Activated CD4-positive, alpha-beta T cell treated with anti-CD3 and anti-CD28 coated beads for 36 hours (primary cell): ENCODE data around the gene GLDN. TPM values are rescaled to one million over a fixed set of nuclear protein-coding genes. Genes with fewer than 3 reads are reported as not detected.
"Not testable (repeated sequence)": the region's sequence is repeated elsewhere in the genome, so short reads cannot be mapped to it uniquely, and the experiment has no call there.

Source experiments
- ATAC-seq: fragments of 200-7000 bp; cut with Tn5 transposase; one replicate; pipeline ENCODE4 v1.10.0; 2021; ENCODE audit warnings: mild to moderate bottlenecking, moderate library complexity
- CTCF ChIA-PET: fragments of 350-600 bp; sonication (Branson Sonifier 250); formaldehyde crosslinking; loops from one replicate; lab custom pipeline; 2021; ENCODE audit warnings: antibody characterized with exemption; lab: Charles Lee
- POLR2A ChIA-PET: fragments of 350-600 bp; sonication (Branson Sonifier 250); formaldehyde crosslinking; loops from one replicate; lab custom pipeline; 2021; ENCODE audit warnings: antibody characterized with exemption, inconsistent platforms; lab: Charles Lee
- DNase-seq: peaks from one replicate; pipeline ENCODE4 v3.0.0-alpha.2; 2020
- H3K27ac Mint-ChIP-seq: one replicate; pipeline ENCODE4 v1.8.0; 2021; ENCODE audit warnings: mixed read lengths
- H3K27me3 Mint-ChIP-seq: one replicate; pipeline ENCODE4 v1.8.0; 2021; ENCODE audit warnings: mixed read lengths
- H3K36me3 Mint-ChIP-seq: one replicate; pipeline ENCODE4 v1.8.0; 2021; ENCODE audit warnings: low read depth, mixed read lengths
- H3K4me1 Mint-ChIP-seq: one replicate; pipeline ENCODE4 v1.8.0; 2021; ENCODE audit warnings: mixed read lengths
- H3K4me3 Mint-ChIP-seq: one replicate; pipeline ENCODE4 v1.8.0; 2021; ENCODE audit warnings: mild to moderate bottlenecking, moderate library complexity, mixed read lengths
- H3K9me3 Mint-ChIP-seq: one replicate; pipeline ENCODE4 v1.8.0; 2021; ENCODE audit warnings: low read depth, mixed read lengths
- intact Hi-C, 2 experiments: fragments of 100-400 bp; cut with DNase I in 1 of 2; cut with micrococcal nuclease in 1 of 2; formaldehyde crosslinking; loops; one replicate each; pipeline versions ENCODE4 v1.14.2 to v1.15.1; 2022 to 2024; cut with DNase I, micrococcal nuclease
- total RNA-seq, 2 experiments: library from RNA; stranded (reverse); gene quantifications; one replicate each; pipeline ENCODE4 v1.2.3, GENCODE V29; 2021

Gene GLDN
- total RNA-seq, 2 experiments from 2014 or later, result not detected

GRCh38 chr15:51398626-51399025 lies 57.2 kb downstream of the GLDN start:
- ATAC-seq, result no peak
- CTCF ChIA-PET, result interaction anchor here (1.4 kb wide), 1 partner anchor 235 kb away, joined by 5 read pairs; no protein-coding TSS in a partner anchor
- Mint-ChIP-seq H3K9me3 (no peaks in the 10 kb centered on the region), H3K4me3 (no peak overlapping the region), H3K4me1 (no peaks in the 10 kb centered on the region), H3K27ac (no peak overlapping the region), H3K36me3 (no peaks in the 10 kb centered on the region), H3K27me3 (peaks cover 12% of the 10 kb centered on the region)
- intact Hi-C loops, result no loop called here
- no peak for DNase-seq
- POLR2A ChIA-PET, result no interaction called here

- no peak overlapping the region for H3K4me3 Mint-ChIP-seq
- CTCF ChIA-PET, result interaction anchor here (0.6 to 3.3 kb wide), 4 partner anchors 9 to 238 kb away, joined by 3 to 14 read pairs (median 4); no protein-coding TSS in a partner anchor
- H3K27me3 Mint-ChIP-seq, result peaks cover 18% of the 10 kb centered on the region
- DNase-seq (no peak), ATAC-seq (no peak)
- H3K36me3 Mint-ChIP-seq, result no peaks in the 10 kb centered on the region
- no peaks in the 10 kb centered on the region for H3K9me3 Mint-ChIP-seq
- H3K27ac Mint-ChIP-seq, result no peak overlapping the region
- intact Hi-C loops, result loop anchor here in 1 of 2 experiments (1.0 kb wide), 1 partner anchor 238 kb away; no protein-coding TSS in a partner anchor
- POLR2A ChIA-PET, result no interaction called here
- no peaks in the 10 kb centered on the region for H3K4me1 Mint-ChIP-seq
These were observed 59.8 kb downstream of the GLDN start for GRCh38 chr15:51401051-51401780.

GRCh38 chr15:51401872-51402517 lies 60.5 kb downstream of the GLDN start:
- POLR2A ChIA-PET, result no interaction called here
- ATAC-seq (no peak), DNase-seq (peak; percentile 22)
- intact Hi-C loops, result loop anchor here (1.0 to 2.0 kb wide), 2 partner anchors 239 kb away; no protein-coding TSS in a partner anchor
- Mint-ChIP-seq H3K27ac (no peak overlapping the region), H3K27me3 (peaks cover 18% of the 10 kb centered on the region), H3K36me3 (no peaks in the 10 kb centered on the region), H3K4me1 (no peaks in the 10 kb centered on the region), H3K4me3 (no peak overlapping the region), H3K9me3 (no peaks in the 10 kb centered on the region)
- CTCF ChIA-PET, result interaction anchor here (0.6 to 3.3 kb wide), 7 partner anchors 10 to 495 kb away, joined by 3 to 14 read pairs (median 3); no protein-coding TSS in a partner anchor

GRCh38 chr15:51403072-51403878 lies 61.8 kb downstream of the GLDN start:
- Mint-ChIP-seq H3K36me3 (no peaks in the 10 kb centered on the region), H3K27ac (no peak overlapping the region), H3K4me1 (no peaks in the 10 kb centered on the region), H3K27me3 (peaks cover 16% of the 10 kb centered on the region), H3K9me3 (no peaks in the 10 kb centered on the region), H3K4me3 (no peak overlapping the region)
- POLR2A ChIA-PET, result no interaction called here
- intact Hi-C loops, result loop anchor here in 1 of 2 experiments (2.0 kb wide), 1 partner anchor 240 kb away; no protein-coding TSS in a partner anchor
- CTCF ChIA-PET, result interaction anchor here (0.8 to 3.3 kb wide), 5 partner anchors 9 to 240 kb away, joined by 3 to 14 read pairs (median 4); no protein-coding TSS in a partner anchor
- DNase-seq, result no peak
- no peak for ATAC-seq

- intact Hi-C loops, result loop anchor here in 1 of 2 experiments (2.0 kb wide), 1 partner anchor 241 kb away; no protein-coding TSS in a partner anchor
- ChIA-PET POLR2A (no interaction called here), CTCF (interaction anchor here (1.1 to 3.3 kb wide), 4 partner anchors 9 to 241 kb away, joined by 3 to 14 read pairs (median 4); no protein-coding TSS in a partner anchor)
- H3K4me1 Mint-ChIP-seq, result no peaks in the 10 kb centered on the region
- ATAC-seq (no peak), DNase-seq (no peak)
- H3K36me3 Mint-ChIP-seq, result no peaks in the 10 kb centered on the region
- H3K9me3 Mint-ChIP-seq, result no peaks in the 10 kb centered on the region
- H3K27me3 Mint-ChIP-seq, result peaks cover 16% of the 10 kb centered on the region
- no peak overlapping the region for H3K4me3 Mint-ChIP-seq
- H3K27ac Mint-ChIP-seq, result no peak overlapping the region
These were observed 62.7 kb downstream of the GLDN start for GRCh38 chr15:51403946-51404695.

- H3K4me3 Mint-ChIP-seq, result no peak overlapping the region
- no peaks in the 10 kb centered on the region for H3K4me1 Mint-ChIP-seq
These were observed 64.5 kb downstream of the GLDN start for GRCh38 chr15:51405693-51406523.

GRCh38 chr15:51414256-51414860 lies 72.9 kb downstream of the GLDN start:
- ATAC-seq (no peak), DNase-seq (no peak)
- ChIA-PET POLR2A (no interaction called here), CTCF (no interaction called here)
- Mint-ChIP-seq H3K9me3 (no peaks in the 10 kb centered on the region), H3K27ac (no peak overlapping the region), H3K4me1 (no peaks in the 10 kb centered on the region), H3K4me3 (no peak overlapping the region), H3K27me3 (peaks cover 3% of the 10 kb centered on the region), H3K36me3 (no peaks in the 10 kb centered on the region)
- intact Hi-C loops, result no loop called here

More at GRCh38 chr15:51405693-51406523, 64.5 kb downstream of the GLDN start:
- peaks cover 16% of the 10 kb centered on the region for H3K27me3 Mint-ChIP-seq
- no peaks in the 10 kb centered on the region for H3K36me3 Mint-ChIP-seq
- intact Hi-C loops, result no loop called here
- H3K9me3 Mint-ChIP-seq, result no peaks in the 10 kb centered on the region
- ChIA-PET POLR2A (no interaction called here), CTCF (interaction anchor here (1.0 kb wide), 2 partner anchors 26 to 242 kb away, joined by 4 read pairs; no protein-coding TSS in a partner anchor)
- no peak for ATAC-seq
- DNase-seq, result no peak
- no peak overlapping the region for H3K27ac Mint-ChIP-seq

- peaks cover 3% of the 10 kb centered on the region for H3K27me3 Mint-ChIP-seq
- CTCF ChIA-PET, result interaction anchor here (0.6 to 0.7 kb wide), 2 partner anchors 220 to 253 kb away, joined by 3 read pairs; no protein-coding TSS in a partner anchor
- intact Hi-C loops, result no loop called here
- H3K4me1 Mint-ChIP-seq, result no peaks in the 10 kb centered on the region
- DNase-seq (no peak), ATAC-seq (no peak)
- POLR2A ChIA-PET, result no interaction called here
- H3K9me3 Mint-ChIP-seq, result no peaks in the 10 kb centered on the region
- H3K27ac Mint-ChIP-seq, result no peak overlapping the region
- no peaks in the 10 kb centered on the region for H3K36me3 Mint-ChIP-seq
- no peak overlapping the region for H3K4me3 Mint-ChIP-seq
These were observed 74.7 kb downstream of the GLDN start for GRCh38 chr15:51416129-51416528.

- H3K9me3 Mint-ChIP-seq, CTCF ChIA-PET, POLR2A ChIA-PET, DNase-seq, ATAC-seq, intact Hi-C loops, H3K36me3 Mint-ChIP-seq, H3K4me3 Mint-ChIP-seq, H3K27me3 Mint-ChIP-seq, H3K4me1 Mint-ChIP-seq, H3K27ac Mint-ChIP-seq: not testable (repeated sequence)
These were observed 81.6 kb downstream of the GLDN start for GRCh38 chr15:51423040-51423439.

GRCh38 chr15:51424780-51425179 lies 83.3 kb downstream of the GLDN start:
- Mint-ChIP-seq H3K27me3 (peaks cover 4% of the 10 kb centered on the region), H3K9me3 (no peaks in the 10 kb centered on the region), H3K4me1 (no peaks in the 10 kb centered on the region), H3K27ac (no peak overlapping the region), H3K36me3 (no peaks in the 10 kb centered on the region), H3K4me3 (no peak overlapping the region)
- DNase-seq (no peak), ATAC-seq (no peak)
- POLR2A ChIA-PET, result no interaction called here
- CTCF ChIA-PET, result no interaction called here
- intact Hi-C loops, result no loop called here
